H1 (cell line): ENCODE measurements around the gene SLC17A8. TPM values are rescaled to one million over a fixed set of nuclear protein-coding genes. Genes with fewer than 3 reads are reported as not detected.

ENCODE experiments used
- ATF2 ChIP-seq: IDR thresholded peaks from 2 replicates; pipeline ENCODE4 v1.6.1; 2012; ENCODE audit warnings: low read length, inconsistent platforms
- EP300 ChIP-seq, 2 experiments: IDR thresholded peaks; 1 replicate in 1 of 2; 2 replicates in 1 of 2; pipeline ENCODE4 v1.6.1; 2011 to 2012; ENCODE audit warnings: low read depth in 2 of 2, low read length in 2 of 2, mild to moderate bottlenecking in 2 of 2, borderline replicate concordance in 1 of 2, inconsistent platforms in 1 of 2, moderate library complexity in 1 of 2
- GTF2F1 ChIP-seq: IDR thresholded peaks from 2 replicates; pipeline ENCODE4 v1.6.1; 2012; ENCODE audit warnings: low read depth, low read length, improper control_type of control experiment, borderline replicate concordance
- HDAC2 ChIP-seq, 2 experiments: fragments of 300-600 bp in 1 of 2; sonication (generic) in 1 of 2; IDR thresholded peaks; 2 replicates each; pipeline ENCODE4 v1.6.1; 2011 to 2012; ENCODE audit warnings: low read depth in 2 of 2, low read length in 2 of 2, mild to moderate bottlenecking in 2 of 2, moderate library complexity in 2 of 2, borderline replicate concordance in 1 of 2, inconsistent platforms in 1 of 2
- polyA plus RNA-seq, 7 experiments: library from polyadenylated mRNA; depleted of rRNA in 3 of 7; stranded (reverse) in 5 of 7; unstranded in 2 of 7; fragments of >200 nt in 5 of 7; fragments of 200-250 nt in 2 of 7; gene quantifications; 1 replicate in 5 of 7; 2 replicates in 1 of 7; 4 replicates in 1 of 7; pipeline versions ENCODE4 v1.2.1 to v1.2.3, GENCODE V29; 2011 to 2013; ENCODE audit warnings: missing spikeins in 2 of 7, mixed read lengths in 2 of 7
- total RNA-seq: library from RNA; stranded (reverse); fragmentation: NEBNext Ultra II Directional; extraction: Animal tissue kit (Norgen Biotek cat#: 25700); gene quantifications from 2 replicates; pipeline ENCODE4 v1.2.1, GENCODE V29; 2021

SLC17A8 gene
- total and polyA plus RNA-seq, 2 of the 8 experiments (the other 6 are each of a cell fraction or from before 2014, with no cell fraction given): 0.14 to 0.30 TPM

- no peak for TF ChIP-seq HDAC2 (IDR thresholded peaks at IDR 0.05; ENCODE audit: borderline replicate concordance in 1 of 2, low read depth in 2 of 2, low read length in 2 of 2)
- TF ChIP-seq EP300 (IDR thresholded peaks at IDR 0.05; ENCODE audit: borderline replicate concordance in 1 of 2, low read depth in 2 of 2, low read length in 2 of 2): no peak
- TF ChIP-seq GTF2F1: no peak
- no peak for TF ChIP-seq ATF2
These were observed 19.6 kb upstream of the SLC17A8 start (continued) for GRCh38 chr12:100337299-100337698.
